ENCODE data around the gene NFATC2.

NFATC2 gene

GRCh38 chr20:51579137-51579536, 36.6 kb upstream of the NFATC2 start:
- no peaks in the 10 kb centered on the region for H3K9me3 ChIP-seq (ENCODE audit: severe bottlenecking)
- no peaks in the 10 kb centered on the region for H3K36me3 ChIP-seq
- no peak overlapping the region for H3K27ac ChIP-seq
- H3K4me3 ChIP-seq (ENCODE audit: low read depth, low read length) = no peak overlapping the region
- peak; percentile 13 for DNase-seq
- peaks cover 84% of the 10 kb centered on the region for H3K27me3 ChIP-seq (ENCODE audit: insufficient read depth, low read depth, severe bottlenecking)
- TF ChIP-seq CTCF (IDR thresholded peaks at IDR 0.05; ENCODE audit: low read depth, low read length) = no peak

- no peak for TF ChIP-seq CTCF (IDR thresholded peaks at IDR 0.05; ENCODE audit: low read depth, low read length)
- H3K27me3 ChIP-seq (ENCODE audit: insufficient read depth, low read depth, severe bottlenecking) = peaks cover 83% of the 10 kb centered on the region
Measured at GRCh38 chr20:51578145-51578459, 35.6 kb upstream of the NFATC2 start.

GRCh38 chr20:51577432-51578144, 35.1 kb upstream of the NFATC2 start:
- no peak for DNase-seq
- peaks cover 83% of the 10 kb centered on the region for H3K27me3 ChIP-seq (ENCODE audit: insufficient read depth, low read depth, severe bottlenecking)
- no peak overlapping the region for H3K27ac ChIP-seq
- H3K36me3 ChIP-seq = no peaks in the 10 kb centered on the region
- no peak overlapping the region for H3K4me3 ChIP-seq (ENCODE audit: low read depth, low read length)
- no peak for TF ChIP-seq CTCF (IDR thresholded peaks at IDR 0.05; ENCODE audit: low read depth, low read length)
- no peaks in the 10 kb centered on the region for H3K9me3 ChIP-seq (ENCODE audit: severe bottlenecking)

More at GRCh38 chr20:51578145-51578459, 35.6 kb upstream of the NFATC2 start:
- DNase-seq = no peak
- H3K27ac ChIP-seq = no peak overlapping the region
- H3K4me3 ChIP-seq (ENCODE audit: low read depth, low read length) = no peak overlapping the region
- H3K36me3 ChIP-seq = no peaks in the 10 kb centered on the region
- no peaks in the 10 kb centered on the region for H3K9me3 ChIP-seq (ENCODE audit: severe bottlenecking)

GRCh38 chr20:51575486-51575885, 33.0 kb upstream of the NFATC2 start:
- DNase-seq = no peak
- Histone ChIP-seq H3K36me3 (no peaks in the 10 kb centered on the region), H3K27me3 (ENCODE audit: insufficient read depth, low read depth, severe bottlenecking) (peaks cover 89% of the 10 kb centered on the region), H3K27ac (no peak overlapping the region), H3K4me3 (ENCODE audit: low read depth, low read length) (no peak overlapping the region), H3K9me3 (ENCODE audit: severe bottlenecking) (peaks cover 3% of the 10 kb centered on the region)
- TF ChIP-seq CTCF (IDR thresholded peaks at IDR 0.05; ENCODE audit: low read depth, low read length) = no peak

- H3K27me3 ChIP-seq (ENCODE audit: insufficient read depth, low read depth, severe bottlenecking) = peaks cover 90% of the 10 kb centered on the region
- TF ChIP-seq CTCF (IDR thresholded peaks at IDR 0.05; ENCODE audit: low read depth, low read length) = no peak
- DNase-seq = no peak
- H3K9me3 ChIP-seq (ENCODE audit: severe bottlenecking) = peaks cover 3% of the 10 kb centered on the region
- no peak overlapping the region for H3K4me3 ChIP-seq (ENCODE audit: low read depth, low read length)
- no peaks in the 10 kb centered on the region for H3K36me3 ChIP-seq
- no peak overlapping the region for H3K27ac ChIP-seq
Measured at GRCh38 chr20:51574248-51575033, 31.9 kb upstream of the NFATC2 start.
